Measurements from ENCODE around the gene ARHGAP10. TPM values are rescaled to one million over a fixed set of nuclear protein-coding genes. Genes with fewer than 3 reads are reported as not detected.
A peak's percentile ranks its signal among the peaks of the same experiment; 100 is the strongest.
"Not testable (repeated sequence)": the region's sequence is repeated elsewhere in the genome, so short reads cannot be mapped to it uniquely, and the experiment has no call there.

The ARHGAP10 gene
- total and polyA plus RNA-seq, 9 donors, result 26.9 to 41.6 (median 33.0) TPM

DNA sequence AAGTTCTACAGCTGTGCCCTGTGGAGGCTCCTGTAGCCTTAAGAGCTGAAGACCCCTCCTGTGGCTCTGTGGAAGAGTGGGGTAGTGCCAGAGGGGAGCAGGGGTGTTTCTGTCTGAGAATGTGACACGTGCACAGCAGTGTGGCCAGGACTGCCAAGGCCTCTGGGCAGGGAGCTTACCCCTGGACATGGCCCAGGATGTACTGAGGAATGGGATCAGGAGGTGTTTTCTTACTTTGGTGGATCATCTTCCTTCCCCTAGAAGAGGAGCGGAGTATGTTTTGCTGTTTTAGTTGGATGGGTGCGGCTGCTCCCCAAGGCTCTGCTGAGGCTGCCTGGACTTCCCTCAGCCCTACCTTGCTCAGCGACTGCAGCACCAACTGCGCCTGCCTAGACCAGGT lies 342.6 kb downstream of the ARHGAP10 start:
- Histone ChIP-seq H3K27me3 (ENCODE audit: control insufficient read depth, insufficient read depth, low read length) (no peaks in the 10 kb centered on the region), H3K4me3 (ENCODE audit: low read length) (no peak overlapping the region), H3K9me3 (replicated peaks; ENCODE audit: control insufficient read depth, low read depth, low read length) (peaks cover 11% of the 10 kb centered on the region), H3K36me3 (ENCODE audit: control insufficient read depth, insufficient read depth, low read length) (peaks cover 53% of the 10 kb centered on the region), H3K27ac (ENCODE audit: low read length) (no peak overlapping the region), H3K4me1 (ENCODE audit: control insufficient read depth, insufficient read depth, low read length) (peaks cover 15% of the 10 kb centered on the region)
- no peak for DNase-seq
- 94% methylated on average over 3 of the region's 5 CpGs for WGBS (ENCODE audit: insufficient coverage)

DNA sequence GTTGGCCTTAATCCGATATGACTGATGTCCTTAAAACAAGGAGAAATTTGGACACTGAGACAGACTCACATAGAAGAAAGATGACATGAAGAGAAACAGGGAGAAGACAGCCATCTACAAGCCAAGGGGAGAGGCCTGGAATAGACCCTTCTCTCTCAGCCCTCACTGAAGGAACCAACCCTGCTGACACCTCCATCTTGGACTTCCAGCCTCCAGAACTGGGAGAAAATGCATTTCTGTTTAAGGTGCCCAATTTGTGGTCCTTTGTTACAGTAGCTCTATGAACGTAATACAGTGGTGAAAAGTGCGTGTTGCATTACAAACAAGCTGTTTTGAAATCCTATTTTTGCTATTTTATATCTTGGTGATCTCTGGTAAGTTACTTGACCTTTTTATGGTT lies 343.6 kb downstream of the ARHGAP10 start:
- H3K27ac ChIP-seq (ENCODE audit: low read length), result no peak overlapping the region
- WGBS (ENCODE audit: insufficient coverage), result 80% methylated on average over 1 of the region's 3 CpGs
- H3K4me3 ChIP-seq (ENCODE audit: low read length), result no peak overlapping the region
- H3K4me1 ChIP-seq (ENCODE audit: control insufficient read depth, insufficient read depth, low read length), result peaks cover 13% of the 10 kb centered on the region
- H3K36me3 ChIP-seq (ENCODE audit: control insufficient read depth, insufficient read depth, low read length), result peaks cover 54% of the 10 kb centered on the region
- no peaks in the 10 kb centered on the region for H3K27me3 ChIP-seq (ENCODE audit: control insufficient read depth, insufficient read depth, low read length)
- H3K9me3 ChIP-seq (replicated peaks; ENCODE audit: control insufficient read depth, low read depth, low read length), result peaks cover 11% of the 10 kb centered on the region
- no peak for DNase-seq

DNA sequence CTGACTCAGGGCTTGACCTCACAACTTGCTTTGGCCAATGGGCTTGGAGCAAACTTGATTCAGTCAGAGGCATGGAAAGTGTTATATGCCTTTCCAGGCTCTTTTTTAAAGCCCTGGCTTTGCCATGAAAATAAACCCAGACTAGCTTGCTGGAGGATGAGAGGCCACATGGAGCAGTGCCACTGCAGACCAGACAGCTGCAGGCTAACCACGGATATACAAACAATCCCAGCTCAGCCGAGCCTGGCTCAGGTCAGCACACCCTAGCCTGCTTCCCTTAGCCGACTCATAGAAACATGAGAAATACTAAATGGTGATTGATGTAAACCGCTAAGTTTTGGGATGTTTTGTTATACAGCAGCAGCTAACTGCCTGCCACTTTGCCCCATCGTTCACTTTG lies 345.1 kb downstream of the ARHGAP10 start:
- Histone ChIP-seq H3K9me3 (replicated peaks; ENCODE audit: control insufficient read depth, low read depth, low read length) (peaks cover 11% of the 10 kb centered on the region), H3K4me1 (ENCODE audit: control insufficient read depth, insufficient read depth, low read length) (peaks cover 4% of the 10 kb centered on the region), H3K4me3 (ENCODE audit: low read length) (no peak overlapping the region), H3K36me3 (ENCODE audit: control insufficient read depth, insufficient read depth, low read length) (peaks cover 63% of the 10 kb centered on the region), H3K27ac (ENCODE audit: low read length) (no peak overlapping the region), H3K27me3 (ENCODE audit: control insufficient read depth, insufficient read depth, low read length) (no peaks in the 10 kb centered on the region)
- WGBS (ENCODE audit: insufficient coverage), result 100% methylated on average over 2 of the region's 5 CpGs
- no peak for DNase-seq

DNA sequence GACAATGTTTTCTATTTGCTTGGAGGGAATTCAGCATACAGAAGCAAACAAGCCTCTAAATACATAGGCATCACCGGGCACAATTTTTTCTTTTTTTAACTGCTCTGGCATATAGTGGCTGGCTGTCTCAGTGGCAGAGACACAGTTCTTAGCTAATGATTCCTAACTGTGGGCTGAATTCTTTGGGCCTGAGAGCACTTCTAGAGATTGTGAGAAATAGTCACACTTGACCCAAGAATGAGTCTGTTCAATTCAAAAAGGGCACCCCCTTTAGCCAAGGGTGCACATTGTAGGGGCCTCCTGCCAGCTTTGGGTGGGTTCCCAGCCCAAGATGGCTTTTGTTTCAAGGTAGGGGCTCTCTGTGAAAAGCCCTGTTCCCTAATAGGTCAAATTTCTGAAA lies 345.7 kb downstream of the ARHGAP10 start:
- Histone ChIP-seq H3K4me1 (ENCODE audit: control insufficient read depth, insufficient read depth, low read length) (peaks cover 4% of the 10 kb centered on the region), H3K9me3 (replicated peaks; ENCODE audit: control insufficient read depth, low read depth, low read length) (peaks cover 11% of the 10 kb centered on the region), H3K36me3 (ENCODE audit: control insufficient read depth, insufficient read depth, low read length) (peaks cover 58% of the 10 kb centered on the region), H3K4me3 (ENCODE audit: low read length) (no peak overlapping the region), H3K27me3 (ENCODE audit: control insufficient read depth, insufficient read depth, low read length) (no peaks in the 10 kb centered on the region), H3K27ac (ENCODE audit: low read length) (no peak overlapping the region)
- no peak for DNase-seq
- no CpG with 5 or more reads among the region's 1 CpG for WGBS (ENCODE audit: insufficient coverage)

DNA sequence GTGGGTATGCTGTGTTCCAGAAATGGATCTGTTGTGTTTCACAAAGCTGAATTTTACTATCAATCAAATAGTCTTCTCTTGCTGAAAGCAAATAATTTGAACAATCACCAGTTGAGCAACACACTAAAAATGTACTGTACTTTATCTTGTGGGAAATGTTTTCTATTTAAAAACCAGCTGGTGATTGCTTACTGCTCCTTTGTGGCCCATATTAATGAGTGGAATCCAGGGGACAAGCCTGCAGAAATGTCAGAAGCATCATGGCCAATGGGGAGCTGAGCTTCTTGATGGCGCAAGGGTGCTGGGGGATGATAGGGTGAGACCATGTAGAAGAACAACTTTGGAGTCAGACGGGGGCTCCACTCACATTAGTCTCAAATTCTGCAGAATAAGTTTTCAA lies 346.2 kb downstream of the ARHGAP10 start:
- H3K36me3 ChIP-seq (ENCODE audit: control insufficient read depth, insufficient read depth, low read length), result peaks cover 57% of the 10 kb centered on the region
- H3K4me1 ChIP-seq (ENCODE audit: control insufficient read depth, insufficient read depth, low read length), result peaks cover 4% of the 10 kb centered on the region
- peaks cover 11% of the 10 kb centered on the region for H3K9me3 ChIP-seq (replicated peaks; ENCODE audit: control insufficient read depth, low read depth, low read length)
- no CpG with 5 or more reads among the region's 2 CpGs for WGBS (ENCODE audit: insufficient coverage)
- H3K4me3 ChIP-seq (ENCODE audit: low read length), result no peak overlapping the region
- peak; percentile 19 for DNase-seq
- no peaks in the 10 kb centered on the region for H3K27me3 ChIP-seq (ENCODE audit: control insufficient read depth, insufficient read depth, low read length)
- no peak overlapping the region for H3K27ac ChIP-seq (ENCODE audit: low read length)

DNA sequence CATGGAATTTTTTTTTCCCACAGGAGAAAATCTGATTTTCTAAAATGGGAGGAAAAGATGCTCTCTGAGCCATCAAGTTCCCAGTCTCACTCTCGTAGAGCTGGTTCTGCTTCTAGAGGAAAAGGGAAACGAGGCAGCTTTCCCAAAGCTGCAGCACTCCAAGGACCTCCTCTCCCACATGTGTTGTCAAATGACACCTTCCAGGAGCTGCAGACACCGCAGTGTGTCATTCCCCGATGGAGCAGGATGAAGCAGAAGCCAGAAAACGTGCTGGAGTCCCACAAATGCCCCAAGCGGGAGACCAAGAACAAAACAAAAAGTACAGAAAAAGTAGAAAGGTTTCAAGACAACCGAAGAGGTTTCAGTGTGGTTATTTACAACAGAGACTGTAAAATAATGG lies 348.1 kb downstream of the ARHGAP10 start:
- H3K27me3 ChIP-seq (ENCODE audit: control insufficient read depth, insufficient read depth, low read length), result no peaks in the 10 kb centered on the region
- WGBS (ENCODE audit: insufficient coverage), result 20% methylated on average over 1 of the region's 7 CpGs
- H3K36me3 ChIP-seq (ENCODE audit: control insufficient read depth, insufficient read depth, low read length), result peaks cover 40% of the 10 kb centered on the region
- no peak overlapping the region for H3K4me3 ChIP-seq (ENCODE audit: low read length)
- H3K27ac ChIP-seq (ENCODE audit: low read length), result peak overlapping the region; percentile 39
- H3K4me1 ChIP-seq (ENCODE audit: control insufficient read depth, insufficient read depth, low read length), result peaks cover 4% of the 10 kb centered on the region
- H3K9me3 ChIP-seq (replicated peaks; ENCODE audit: control insufficient read depth, low read depth, low read length), result peaks cover 4% of the 10 kb centered on the region
- peak; percentile 73 for DNase-seq

DNA sequence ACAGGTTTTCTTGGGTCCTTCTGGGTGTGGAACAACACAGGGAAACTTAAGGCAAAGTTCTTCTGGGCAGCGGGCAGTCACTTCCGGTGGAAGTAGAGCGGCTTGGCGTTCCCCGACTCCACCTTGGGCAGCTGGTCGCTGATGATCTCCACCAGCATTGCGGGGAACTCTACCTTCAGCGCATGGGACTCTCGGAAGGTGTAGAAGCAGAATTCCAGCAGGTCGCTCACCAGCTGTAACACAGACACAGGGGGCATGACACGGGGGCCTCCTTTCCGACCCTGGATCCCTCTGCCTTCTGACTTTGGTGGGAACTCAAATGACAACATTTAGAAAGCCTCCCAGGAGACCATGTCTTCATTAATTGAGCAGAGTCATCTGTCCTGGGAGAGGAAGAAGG lies 349.4 kb downstream of the ARHGAP10 start:
- Histone ChIP-seq H3K9me3 (replicated peaks; ENCODE audit: control insufficient read depth, low read depth, low read length) (no peaks in the 10 kb centered on the region), H3K27me3 (ENCODE audit: control insufficient read depth, insufficient read depth, low read length) (no peaks in the 10 kb centered on the region), H3K36me3 (ENCODE audit: control insufficient read depth, insufficient read depth, low read length) (peaks cover 30% of the 10 kb centered on the region), H3K27ac (ENCODE audit: low read length) (no peak overlapping the region), H3K4me3 (ENCODE audit: low read length) (no peak overlapping the region), H3K4me1 (ENCODE audit: control insufficient read depth, insufficient read depth, low read length) (peaks cover 4% of the 10 kb centered on the region)
- whole genome bisulfite sequencing (ENCODE audit: insufficient coverage), result 96% methylated on average over 12 of the region's 12 CpGs
- no peak for DNase-seq

DNA sequence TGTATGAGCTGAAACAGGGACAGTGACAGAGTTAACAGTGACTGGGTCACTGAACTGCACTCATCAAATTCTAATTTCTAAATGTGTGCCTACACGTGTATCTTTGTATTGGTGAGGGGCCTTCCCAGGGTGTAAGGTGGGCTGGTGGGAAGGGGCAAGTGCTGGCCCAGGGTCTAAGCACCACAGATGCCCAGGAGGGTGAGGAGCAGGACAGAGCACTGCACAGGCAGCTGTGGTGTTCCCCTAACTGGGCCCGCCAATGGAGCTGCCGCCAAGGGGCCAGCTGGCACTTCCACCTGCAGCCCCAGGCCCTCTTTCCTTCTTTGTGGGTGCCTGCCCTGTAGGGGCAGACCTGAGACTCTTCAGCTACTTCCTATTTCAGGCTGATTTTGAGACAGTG lies 349.9 kb downstream of the ARHGAP10 start:
- H3K4me1 ChIP-seq (ENCODE audit: control insufficient read depth, insufficient read depth, low read length), result peaks cover 4% of the 10 kb centered on the region
- no peak overlapping the region for H3K27ac ChIP-seq (ENCODE audit: low read length)
- 89% methylated on average over 2 of the region's 3 CpGs for WGBS (ENCODE audit: insufficient coverage)
- no peak for DNase-seq
- H3K27me3 ChIP-seq (ENCODE audit: control insufficient read depth, insufficient read depth, low read length), result no peaks in the 10 kb centered on the region
- H3K9me3 ChIP-seq (replicated peaks; ENCODE audit: control insufficient read depth, low read depth, low read length), result no peaks in the 10 kb centered on the region
- no peak overlapping the region for H3K4me3 ChIP-seq (ENCODE audit: low read length)
- H3K36me3 ChIP-seq (ENCODE audit: control insufficient read depth, insufficient read depth, low read length), result peaks cover 26% of the 10 kb centered on the region

DNA sequence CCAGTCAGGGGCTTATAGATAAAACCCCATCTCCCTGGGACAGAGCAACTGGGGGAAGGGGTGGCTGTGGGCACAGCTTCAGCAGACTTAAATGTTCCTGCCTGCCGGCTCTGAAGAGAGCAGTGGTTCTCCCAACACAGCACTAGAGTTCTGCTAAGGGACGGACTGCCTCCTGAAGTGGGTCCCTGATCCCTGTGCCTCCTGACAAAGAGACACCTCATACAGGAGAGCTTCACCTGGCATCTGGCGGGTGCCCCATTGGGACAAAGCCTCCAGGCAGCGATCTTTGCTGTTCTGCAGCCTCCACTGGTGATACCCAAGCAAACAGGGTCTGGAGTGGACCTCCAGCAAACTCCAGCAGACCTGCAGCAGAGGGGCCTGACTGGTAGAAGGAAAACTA lies 351.2 kb downstream of the ARHGAP10 start:
- H3K36me3 ChIP-seq (ENCODE audit: control insufficient read depth, insufficient read depth, low read length), result peaks cover 22% of the 10 kb centered on the region
- not testable (repeated sequence) for DNase-seq; H3K27me3 ChIP-seq (ENCODE audit: control insufficient read depth, insufficient read depth, low read length); H3K4me3 ChIP-seq (ENCODE audit: low read length); H3K9me3 ChIP-seq (replicated peaks; ENCODE audit: control insufficient read depth, low read depth, low read length); H3K4me1 ChIP-seq (ENCODE audit: control insufficient read depth, insufficient read depth, low read length); H3K27ac ChIP-seq (ENCODE audit: low read length)
- WGBS (ENCODE audit: insufficient coverage), result 88% methylated on average over 3 of the region's 4 CpGs

DNA sequence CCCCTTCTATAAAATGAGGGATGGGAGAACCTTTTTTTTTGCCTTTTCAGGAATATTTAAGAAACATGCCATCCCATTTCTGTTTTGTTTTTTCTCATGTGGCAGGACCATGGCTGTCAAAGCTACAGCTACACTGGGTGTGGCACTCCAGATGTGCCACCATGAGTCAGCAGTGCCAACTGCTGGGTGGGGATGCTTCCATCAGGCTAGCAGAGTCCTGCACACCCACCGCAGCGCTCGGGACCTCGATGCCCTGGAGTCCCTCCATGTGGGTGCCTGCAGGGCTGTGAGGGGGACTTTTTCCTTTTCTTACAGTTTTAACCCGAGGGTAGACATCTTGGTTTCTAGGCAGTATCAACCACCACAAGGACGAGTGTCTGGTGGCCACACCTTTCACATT lies 357.7 kb downstream of the ARHGAP10 start:
- no peak overlapping the region for H3K27ac ChIP-seq (ENCODE audit: low read length)
- H3K36me3 ChIP-seq (ENCODE audit: control insufficient read depth, insufficient read depth, low read length), result peaks cover 7% of the 10 kb centered on the region
- no peaks in the 10 kb centered on the region for H3K27me3 ChIP-seq (ENCODE audit: control insufficient read depth, insufficient read depth, low read length)
- H3K4me3 ChIP-seq (ENCODE audit: low read length), result no peak overlapping the region
- no peak for DNase-seq
- 100% methylated on average over 4 of the region's 6 CpGs for WGBS (ENCODE audit: insufficient coverage)
- peaks cover 26% of the 10 kb centered on the region for H3K4me1 ChIP-seq (ENCODE audit: control insufficient read depth, insufficient read depth, low read length)
- H3K9me3 ChIP-seq (replicated peaks; ENCODE audit: control insufficient read depth, low read depth, low read length), result no peaks in the 10 kb centered on the region

DNA sequence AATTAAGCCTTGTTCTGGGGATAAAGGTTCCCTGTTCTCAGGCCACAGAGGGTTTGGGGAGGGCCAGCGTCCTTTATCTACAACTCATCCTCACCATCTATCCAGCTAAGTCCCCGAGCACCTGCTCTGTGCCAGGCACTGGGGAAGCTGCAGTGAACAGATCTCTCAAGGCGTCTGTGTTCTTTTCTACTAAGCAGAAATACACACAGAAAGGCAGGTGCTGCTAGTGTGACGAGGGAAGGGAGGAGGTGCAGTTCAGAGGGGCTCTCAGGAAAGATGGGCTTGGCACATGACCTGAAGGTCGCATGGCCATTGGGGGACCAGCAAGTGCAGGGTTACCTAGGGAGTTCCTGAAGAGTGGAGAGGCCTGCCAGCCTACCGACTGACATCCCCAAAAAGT lies 358.1 kb downstream of the ARHGAP10 start:
- 71% methylated on average over 3 of the region's 6 CpGs for WGBS (ENCODE audit: insufficient coverage)
- Histone ChIP-seq H3K4me1 (ENCODE audit: control insufficient read depth, insufficient read depth, low read length) (peaks cover 26% of the 10 kb centered on the region), H3K4me3 (ENCODE audit: low read length) (no peak overlapping the region), H3K9me3 (replicated peaks; ENCODE audit: control insufficient read depth, low read depth, low read length) (no peaks in the 10 kb centered on the region), H3K27me3 (ENCODE audit: control insufficient read depth, insufficient read depth, low read length) (no peaks in the 10 kb centered on the region), H3K27ac (ENCODE audit: low read length) (no peak overlapping the region), H3K36me3 (ENCODE audit: control insufficient read depth, insufficient read depth, low read length) (peaks cover 7% of the 10 kb centered on the region)
- DNase-seq, result no peak
